Glomerular visceral epithelial cell (primary cell): ENCODE measurements around the gene MMP17.

Source experiments
- DNase-seq: peaks from one replicate; pipeline ENCODE4 v3.0.0-alpha.2; 2016; ENCODE audit errors: extremely low spot score

MMP17 gene

GRCh38 chr12:131830914-131831571 is 2.9 kb downstream of the MMP17 start:
- DNase-seq, result no peak

- DNase-seq, result no peak
Measured at GRCh38 chr12:131831635-131832041, 3.4 kb downstream of the MMP17 start.

DNA sequence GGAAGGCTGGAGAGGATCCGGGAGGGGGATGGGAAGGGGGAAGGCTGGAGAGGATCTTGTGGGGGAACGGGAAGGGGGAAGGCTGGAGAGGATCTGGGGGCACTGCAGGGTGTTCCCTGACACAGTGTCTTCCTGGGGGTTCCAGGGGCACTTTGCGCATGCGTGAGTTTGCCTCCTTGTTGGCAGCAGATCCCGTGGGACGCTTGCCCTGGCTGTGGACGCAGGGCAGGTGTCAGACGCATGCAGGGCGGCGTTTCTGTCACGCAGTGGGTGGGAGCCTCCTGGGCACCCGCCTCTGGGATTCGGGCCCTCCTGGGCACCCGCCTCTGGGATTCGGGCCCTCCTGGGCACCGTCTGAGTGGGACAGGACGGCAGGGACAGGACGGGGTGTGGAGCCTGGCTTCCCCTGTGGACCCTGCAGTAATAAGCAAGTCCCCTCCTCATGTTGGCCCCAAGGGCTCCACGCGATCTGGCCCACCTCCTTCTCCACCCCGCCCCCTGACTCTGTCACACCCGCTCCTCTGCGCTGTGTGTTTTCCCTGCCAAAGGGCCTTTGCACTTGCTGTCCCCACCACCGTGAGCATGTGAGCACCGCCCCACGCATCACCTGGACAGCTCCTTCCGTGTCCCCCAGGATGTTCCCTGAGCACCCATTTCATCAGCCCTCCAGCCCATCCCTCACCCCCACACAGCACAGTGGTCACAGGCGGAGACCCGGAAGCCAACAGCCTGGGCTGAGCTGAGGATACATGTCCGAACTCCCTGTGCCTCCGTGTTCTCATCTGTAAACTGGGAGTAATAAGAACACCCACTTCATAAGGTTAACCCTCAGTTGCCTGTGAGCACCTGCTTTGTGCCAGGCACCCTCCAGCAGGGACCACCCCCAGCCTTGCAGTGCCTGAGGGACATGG is 4.4 kb downstream of the MMP17 start:
- DNase-seq, result no peak

GRCh38 chr12:131833288-131833895 is 5.2 kb downstream of the MMP17 start:
- no peak for DNase-seq

- DNase-seq, result no peak
Measured at GRCh38 chr12:131833896-131834641, 5.9 kb downstream of the MMP17 start.

DNA sequence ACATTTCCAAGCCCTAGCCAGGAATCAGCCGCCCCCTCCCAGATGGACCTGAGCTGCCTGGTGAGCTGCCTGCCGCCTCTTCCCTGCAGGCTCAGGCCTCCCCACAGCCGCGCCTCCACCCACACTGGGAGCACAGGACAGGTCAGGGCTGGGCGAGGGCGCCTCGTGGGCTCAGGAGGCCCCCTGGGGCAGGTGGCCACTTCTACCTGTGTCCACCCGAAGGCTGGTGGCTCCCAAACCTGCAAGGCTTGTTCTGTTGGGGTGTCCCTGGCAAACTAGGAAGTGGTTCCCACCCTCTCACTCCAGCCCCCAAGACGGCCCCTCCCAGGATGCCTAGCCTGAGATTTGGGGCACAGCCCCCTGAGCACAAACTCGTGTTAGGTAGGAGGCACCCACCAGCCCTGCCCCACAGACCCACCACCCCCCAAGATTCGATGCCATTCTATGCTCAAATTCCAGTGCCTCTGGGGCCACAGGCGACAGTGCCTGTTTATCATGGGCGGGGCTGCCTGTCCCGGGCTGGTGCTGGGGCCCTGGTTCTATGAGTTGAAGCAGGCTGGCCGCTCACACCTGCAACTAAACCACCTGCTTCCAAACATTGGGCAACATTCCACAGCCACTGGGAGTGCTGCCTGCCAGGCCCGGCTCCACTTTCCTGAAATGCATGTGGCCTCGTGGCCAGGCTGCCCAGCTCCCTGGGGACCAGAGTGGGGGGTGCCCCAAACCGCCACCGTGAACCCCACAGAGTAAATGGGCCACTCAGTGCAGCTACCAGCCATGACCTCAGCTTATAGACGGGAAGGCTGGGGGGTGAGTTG is 6.8 kb downstream of the MMP17 start:
- DNase-seq, result no peak

DNA sequence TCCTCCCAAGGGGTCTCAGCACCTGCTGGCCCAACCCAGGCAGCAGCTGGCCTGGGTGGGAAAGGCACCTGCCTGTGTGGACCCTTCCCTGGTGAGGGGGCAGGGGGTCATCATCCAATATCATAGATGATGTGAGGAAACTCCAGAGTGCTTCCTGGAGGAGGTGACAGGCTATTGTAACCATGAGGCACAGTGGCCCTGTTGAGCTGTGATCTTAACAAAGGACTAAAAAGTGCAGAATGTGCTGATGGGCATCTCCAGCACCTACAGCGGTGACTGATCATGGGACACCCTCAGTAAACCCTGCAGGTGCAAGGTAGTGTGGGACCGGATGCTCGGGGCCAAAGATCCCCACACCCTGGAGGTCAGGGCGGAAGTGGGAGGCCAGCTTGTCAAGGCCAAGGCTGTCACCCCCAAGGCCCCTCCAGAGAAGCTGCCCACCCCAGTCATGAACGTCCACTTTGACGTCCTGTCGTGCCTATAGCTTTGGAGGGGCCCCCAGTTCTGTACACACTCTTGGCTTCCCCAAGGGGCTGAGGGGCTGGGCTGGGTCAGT is 7.5 kb downstream of the MMP17 start:
- DNase-seq, result no peak

GRCh38 chr12:131836193-131836592 is 8.0 kb downstream of the MMP17 start:
- no peak for DNase-seq

DNA sequence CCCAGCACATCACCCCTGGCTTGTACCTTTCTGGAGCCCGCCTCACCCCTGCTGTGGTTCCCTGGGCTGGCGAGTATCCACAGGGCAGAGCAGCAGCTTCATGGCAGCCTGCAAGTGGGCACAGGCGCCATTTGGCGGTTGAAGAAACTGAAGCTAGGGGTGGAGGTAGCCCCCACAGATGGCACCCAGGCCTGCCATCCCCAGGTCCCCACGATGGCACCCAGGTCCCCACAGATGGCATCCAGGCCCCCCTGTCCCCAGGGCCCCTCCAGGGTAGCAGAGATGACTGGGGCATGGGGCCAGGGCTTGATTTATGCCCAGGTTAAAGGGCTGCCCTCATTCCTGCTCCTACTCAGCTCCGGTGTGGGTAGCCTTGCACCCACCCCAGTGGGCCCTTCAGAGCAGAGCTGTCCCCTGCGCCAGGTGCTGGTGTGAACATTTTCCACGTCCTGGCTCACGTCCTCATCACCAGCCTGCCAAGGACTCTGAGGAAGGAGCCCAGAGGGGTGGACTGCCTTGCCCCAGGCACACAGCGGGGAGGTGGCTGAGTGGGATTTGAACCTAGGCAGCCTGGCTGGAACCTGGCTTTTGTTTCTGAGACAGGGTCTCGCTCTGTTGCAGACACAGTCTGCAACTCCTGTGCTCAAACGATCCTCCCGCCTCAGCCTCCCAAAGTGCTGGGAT is 8.7 kb downstream of the MMP17 start:
- no peak for DNase-seq

DNA sequence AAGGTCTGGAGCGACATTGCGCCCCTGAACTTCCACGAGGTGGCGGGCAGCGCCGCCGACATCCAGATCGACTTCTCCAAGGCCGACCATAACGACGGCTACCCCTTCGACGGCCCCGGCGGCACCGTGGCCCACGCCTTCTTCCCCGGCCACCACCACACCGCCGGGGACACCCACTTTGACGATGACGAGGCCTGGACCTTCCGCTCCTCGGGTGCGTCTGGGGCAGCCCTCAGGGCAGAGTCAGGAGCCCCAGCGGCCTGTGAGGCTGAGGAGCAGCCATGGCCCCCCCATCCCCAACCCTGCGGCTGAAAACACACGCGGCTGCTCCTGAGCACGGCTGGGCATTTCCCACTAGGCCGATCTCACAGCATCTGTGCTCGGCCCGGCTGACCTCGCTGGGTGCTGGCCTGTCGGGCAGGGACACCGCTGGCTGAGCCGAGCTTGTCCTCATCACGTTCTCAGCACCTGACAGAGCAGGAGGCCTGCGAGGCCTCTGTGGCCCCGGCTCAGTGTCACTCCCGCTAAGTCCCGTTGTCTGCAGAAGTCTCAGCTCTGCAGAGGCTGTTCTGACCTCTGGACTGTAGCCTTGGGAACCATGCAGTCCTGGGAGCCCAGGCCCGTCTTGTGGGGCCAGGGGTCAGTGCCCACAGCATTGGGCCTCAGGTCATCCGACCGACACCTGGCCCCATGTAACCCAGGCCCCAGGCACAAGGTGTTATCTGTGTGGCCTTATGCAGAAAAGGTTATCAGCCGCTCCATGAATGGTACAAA is 12.6 kb downstream of the MMP17 start:
- DNase-seq, result no peak

DNA sequence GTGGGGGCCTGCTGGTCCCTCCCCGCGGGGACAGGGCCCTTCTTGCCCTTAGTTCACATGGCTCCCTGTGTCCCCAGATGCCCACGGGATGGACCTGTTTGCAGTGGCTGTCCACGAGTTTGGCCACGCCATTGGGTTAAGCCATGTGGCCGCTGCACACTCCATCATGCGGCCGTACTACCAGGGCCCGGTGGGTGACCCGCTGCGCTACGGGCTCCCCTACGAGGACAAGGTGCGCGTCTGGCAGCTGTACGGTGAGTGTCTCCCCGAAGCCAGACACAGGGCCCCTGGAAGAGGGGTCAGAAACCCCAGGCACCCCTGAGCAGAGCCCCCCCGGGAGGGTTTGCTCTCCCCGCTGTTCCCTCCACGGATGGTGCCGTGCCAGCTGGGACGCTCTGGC is 13.4 kb downstream of the MMP17 start:
- no peak for DNase-seq

DNA sequence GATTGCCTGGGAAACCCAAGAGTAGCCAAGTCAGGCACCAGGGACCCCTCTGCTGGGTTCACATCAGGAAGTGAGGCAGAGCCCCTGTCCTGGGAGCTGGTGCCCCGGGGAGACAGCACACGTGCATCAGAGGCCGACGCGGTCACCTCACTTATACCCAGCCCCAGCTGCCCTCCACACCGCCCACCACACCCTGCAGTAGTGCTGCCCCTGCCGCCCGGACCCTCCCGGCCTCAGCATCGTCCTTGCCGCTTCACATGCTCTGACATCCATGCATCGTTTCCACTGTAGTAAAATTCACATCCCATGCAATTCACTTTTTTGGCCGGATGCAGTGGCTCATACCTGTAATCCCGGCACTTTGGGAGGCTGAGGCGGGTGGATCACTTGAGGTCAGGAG is 14.0 kb downstream of the MMP17 start:
- DNase-seq, result no peak

- DNase-seq, result no peak
Measured at GRCh38 chr12:131843527-131843926, 15.3 kb downstream of the MMP17 start.

- DNase-seq, result no peak
Measured at GRCh38 chr12:131844140-131844539, 15.9 kb downstream of the MMP17 start.

DNA sequence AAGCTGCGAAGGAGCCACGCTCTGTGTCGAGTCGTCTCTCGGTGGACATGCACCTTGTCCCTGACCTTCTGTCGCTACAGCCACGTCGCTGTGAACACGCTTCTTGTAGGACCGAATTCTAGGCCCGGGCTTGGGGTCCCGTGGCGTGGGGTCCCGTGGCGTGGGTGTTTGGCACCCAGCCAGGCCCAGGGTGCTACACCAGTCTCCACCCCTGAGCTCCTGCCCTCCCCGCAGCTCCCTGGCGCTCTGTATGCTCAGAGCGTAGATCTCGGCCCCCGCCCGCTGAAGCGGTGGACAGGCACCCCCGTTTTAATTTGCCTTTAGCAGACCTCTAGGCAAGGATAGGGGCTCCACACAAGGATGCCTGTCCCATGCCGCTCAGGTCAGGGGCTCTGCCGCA is 16.5 kb downstream of the MMP17 start:
- no peak for DNase-seq

DNA sequence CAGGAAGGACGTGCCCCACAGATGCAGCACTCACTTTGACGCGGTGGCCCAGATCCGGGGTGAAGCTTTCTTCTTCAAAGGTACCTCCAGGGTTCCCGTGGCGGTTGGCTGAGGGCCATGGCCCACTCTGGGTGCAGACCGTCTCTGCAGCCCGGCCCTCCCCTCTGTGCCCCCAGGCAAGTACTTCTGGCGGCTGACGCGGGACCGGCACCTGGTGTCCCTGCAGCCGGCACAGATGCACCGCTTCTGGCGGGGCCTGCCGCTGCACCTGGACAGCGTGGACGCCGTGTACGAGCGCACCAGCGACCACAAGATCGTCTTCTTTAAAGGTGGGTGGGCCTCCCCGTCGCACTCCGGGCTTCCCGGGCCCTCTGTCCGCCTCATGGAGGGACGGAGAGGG is 16.9 kb downstream of the MMP17 start:
- no peak for DNase-seq

- DNase-seq, result no peak
Measured at GRCh38 chr12:131847456-131847855, 19.3 kb downstream of the MMP17 start.

- no peak for DNase-seq
Measured at GRCh38 chr12:131848753-131849152, 20.6 kb downstream of the MMP17 start.

DNA sequence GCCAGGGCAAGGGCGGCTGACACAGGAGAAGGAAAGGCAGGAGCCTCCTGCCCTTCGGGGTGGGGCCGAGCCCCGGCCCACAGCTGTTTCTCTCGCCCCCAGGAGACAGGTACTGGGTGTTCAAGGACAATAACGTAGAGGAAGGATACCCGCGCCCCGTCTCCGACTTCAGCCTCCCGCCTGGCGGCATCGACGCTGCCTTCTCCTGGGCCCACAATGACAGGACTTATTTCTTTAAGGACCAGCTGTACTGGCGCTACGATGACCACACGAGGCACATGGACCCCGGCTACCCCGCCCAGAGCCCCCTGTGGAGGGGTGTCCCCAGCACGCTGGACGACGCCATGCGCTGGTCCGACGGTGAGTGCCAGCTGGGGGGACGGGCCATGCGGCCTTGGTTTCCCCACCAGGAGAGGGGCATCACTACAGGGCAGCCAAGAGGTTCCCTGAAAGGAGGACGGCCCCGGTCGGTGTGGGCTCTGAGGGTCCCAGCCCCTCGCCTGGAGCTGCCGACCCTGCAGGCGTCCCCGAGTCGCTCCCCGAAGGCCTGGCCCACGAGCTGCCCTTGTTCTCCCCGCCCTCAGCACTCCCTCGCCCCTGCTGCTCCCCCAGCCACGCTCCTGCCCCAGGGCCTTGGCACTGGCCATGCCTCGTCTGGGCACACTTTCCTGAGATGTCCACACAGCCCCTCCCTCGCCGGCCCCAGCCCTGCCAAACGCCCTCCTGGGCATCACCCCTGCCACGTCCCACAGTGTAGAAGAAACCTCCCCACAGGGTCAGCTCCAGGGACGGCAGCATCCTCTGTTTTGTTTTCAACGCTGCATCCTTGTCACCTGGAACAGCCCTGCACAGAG is 21.7 kb downstream of the MMP17 start:
- no peak for DNase-seq
